A375 (cell line): ENCODE data around the gene OSBPL5. TPM values are rescaled to one million over a fixed set of nuclear protein-coding genes. Genes with fewer than 3 reads are reported as not detected.

ENCODE experiments used
- small RNA-seq: library from RNA; depleted of rRNA; stranded (forward); fragments of <200 nt; gene quantifications from one replicate; pipeline ENCODE3, GENCODE V24; 2014
- total RNA-seq: library from RNA; depleted of rRNA; stranded (reverse); fragments of >200 nt; shearing (Covaris generic); gene quantifications from 2 replicates; pipeline ENCODE4 v1.2.3, GENCODE V29; 2014; rRNA removed

OSBPL5 gene
- total RNA-seq: 17.8 and 20.1 TPM in 2 replicates

DNA sequence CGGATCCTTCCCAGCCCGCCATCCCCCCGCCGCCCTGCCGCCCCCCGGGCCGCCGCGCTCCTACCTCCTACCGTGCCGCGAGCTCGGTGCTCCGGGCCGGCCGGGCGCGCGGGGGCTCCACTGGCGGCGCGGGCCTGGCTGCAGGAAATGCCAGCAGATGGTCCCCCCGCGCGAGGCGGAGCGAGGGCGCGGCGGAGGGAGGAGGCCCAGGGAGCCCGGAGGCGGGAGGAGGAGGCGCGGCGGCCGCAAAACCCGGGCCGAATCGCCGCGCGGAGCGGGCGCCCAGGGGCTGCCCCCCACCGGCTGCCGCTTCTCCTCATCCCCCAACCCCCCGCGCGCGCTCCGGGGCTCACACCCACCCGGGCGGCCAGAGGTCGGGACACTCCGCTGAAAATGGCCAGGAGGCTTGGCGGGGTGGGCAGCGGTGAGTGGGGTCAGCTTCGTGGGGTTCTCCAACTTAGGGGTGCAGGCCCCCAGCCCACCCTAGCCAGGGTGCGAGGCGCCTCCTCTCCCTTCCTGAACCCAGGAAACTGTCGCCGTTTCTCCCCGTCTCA is at the start of gene OSBPL5:
OSBPL5 (minus strand) TSS at position 159 of the 554 bp plus-strand sequence. CDS start 36,162 bp downstream, outside the sequence.

GRCh38 chr11:3057069-3057963 is 107.8 kb downstream of the OSBPL5 start, which contains the start of gene CARS1:
CARS1 (minus strand) TSS chr11:3057423; CDS start chr11:3057367, 56 bp downstream.

Small RNA genes within 50 kb of the gene (small RNA-seq; reads per million reads assigned to genes)
- not detected for gene RNU1-91P

Other genes starting within 250 kb of the OSBPL5 start
- 37.1 and 48.4 TPM in 2 replicates for gene PHLDA2, start 235.9 kb downstream of the OSBPL5 start, total RNA-seq
- 104 and 119 TPM in 2 replicates for gene NAP1L4, start 173.0 kb downstream of the OSBPL5 start, total RNA-seq
- 150 and 160 TPM in 2 replicates for gene CARS1, start 107.9 kb downstream of the OSBPL5 start, total RNA-seq
- gene MRGPRG, start 53.5 kb upstream of the OSBPL5 start, total RNA-seq: not detected in 2 replicates
- not detected in 2 replicates for gene MRGPRE, start 67.1 kb upstream of the OSBPL5 start, total RNA-seq
- gene ZNF195, start 213.8 kb upstream of the OSBPL5 start, total RNA-seq: 21.2 and 31.3 TPM in 2 replicates